ENCODE data around the gene LRRC73. TPM values are rescaled to one million over a fixed set of nuclear protein-coding genes. Genes with fewer than 3 reads are reported as not detected.
"Not testable (repeated sequence)": the region's sequence is repeated elsewhere in the genome, so short reads cannot be mapped to it uniquely, and the experiment has no call there.

The LRRC73 gene, protein sequence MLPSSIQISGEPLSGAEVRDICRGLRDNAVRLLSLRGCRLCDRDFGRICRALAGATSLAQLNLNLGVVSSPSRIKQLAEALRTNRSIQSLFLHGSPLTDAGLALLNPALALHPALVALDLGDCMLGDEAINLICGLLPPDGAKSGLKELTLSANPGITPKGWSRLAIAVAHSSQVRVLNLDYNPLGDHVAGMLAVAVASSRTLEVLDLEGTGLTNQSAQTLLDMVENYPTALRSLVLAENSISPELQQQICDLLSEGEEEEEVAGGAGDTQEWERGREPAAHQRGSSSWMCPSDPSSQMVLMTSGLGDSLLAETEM
- 1.7 TPM for polyA plus RNA-seq (2013, experiment 1 of 2)
- polyA plus RNA-seq (2013, experiment 2 of 2) = 1.4 TPM

- Histone ChIP-seq H3K4me1 (ENCODE audit: control insufficient read depth, insufficient read depth, low read length, poor library complexity, severe bottlenecking) (peaks cover under 1% of the 10 kb centered on the region), H3K36me3 (ENCODE audit: control insufficient read depth, insufficient read depth, low read length) (peaks cover 53% of the 10 kb centered on the region), H3K27ac (ENCODE audit: low read depth, low read length, severe bottlenecking) (no peak within 1 kb of the TSS), H3K9me3 (ENCODE audit: control insufficient read depth, low read length) (no peaks in the 10 kb centered on the region), H3K4me3 (ENCODE audit: extremely low read depth, insufficient read depth, low read length, poor library complexity, severe bottlenecking) (peak within 1 kb of the TSS; percentile 56)
- 17 to 19% methylated on average over 76 to 88 of the region's 96 CpGs for WGBS, 2 experiments (ENCODE audit: insufficient coverage in 2 of 2)
Observed at GRCh38 chr6:43509984-43510826, at the start of gene LRRC73. LRRC73 (minus strand) TSS chr6:43510346; CDS start chr6:43509785, 561 bp downstream.

- Histone ChIP-seq H3K27ac (ENCODE audit: low read depth, low read length, severe bottlenecking) (no peak overlapping the region), H3K4me1 (ENCODE audit: control insufficient read depth, insufficient read depth, low read length, poor library complexity, severe bottlenecking) (no peaks in the 10 kb centered on the region), H3K36me3 (ENCODE audit: control insufficient read depth, insufficient read depth, low read length) (peaks cover 99% of the 10 kb centered on the region), H3K4me3 (ENCODE audit: extremely low read depth, insufficient read depth, low read length, poor library complexity, severe bottlenecking) (no peak overlapping the region), H3K9me3 (ENCODE audit: control insufficient read depth, low read length) (no peaks in the 10 kb centered on the region)
Observed at GRCh38 chr6:43559328-43559727, 49.2 kb upstream of the LRRC73 start.

GRCh38 chr6:43557620-43558019, 47.5 kb upstream of the LRRC73 start:
- not testable (repeated sequence) for H3K4me3 ChIP-seq (ENCODE audit: extremely low read depth, insufficient read depth, low read length, poor library complexity, severe bottlenecking); H3K27ac ChIP-seq (ENCODE audit: low read depth, low read length, severe bottlenecking); H3K4me1 ChIP-seq (ENCODE audit: control insufficient read depth, insufficient read depth, low read length, poor library complexity, severe bottlenecking); H3K9me3 ChIP-seq (ENCODE audit: control insufficient read depth, low read length)
- no CpG with 5 or more reads among the region's 7 CpGs for WGBS, 2 experiments (ENCODE audit: insufficient coverage in 2 of 2)
- H3K36me3 ChIP-seq (ENCODE audit: control insufficient read depth, insufficient read depth, low read length) = peaks cover 98% of the 10 kb centered on the region

DNA sequence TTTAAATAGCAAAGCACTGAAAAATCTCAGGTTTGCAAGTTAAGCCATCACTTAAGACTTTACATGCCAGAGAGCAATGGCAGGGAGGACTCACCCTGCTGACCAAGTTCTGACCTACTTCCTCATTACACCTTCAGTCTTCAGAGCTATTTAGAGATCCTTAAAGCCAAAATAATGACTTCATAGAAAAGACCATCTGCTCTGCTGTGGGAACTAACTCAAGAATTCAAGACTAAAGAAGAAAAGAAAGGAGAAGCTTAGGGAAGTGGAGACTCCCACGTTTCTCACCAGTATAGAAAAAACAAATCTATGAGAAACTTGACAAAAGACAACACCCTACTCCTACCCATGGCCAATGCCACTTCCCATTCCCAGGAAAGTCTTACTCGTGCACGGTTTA, 37.1 kb upstream of the LRRC73 start:
- WGBS, 2 experiments (ENCODE audit: insufficient coverage in 2 of 2) = 95% methylated on average over 2 of the region's 3 CpGs; no CpG with 5 or more reads in 1 of the 2 experiments
- Histone ChIP-seq H3K36me3 (ENCODE audit: control insufficient read depth, insufficient read depth, low read length) (peaks cover 91% of the 10 kb centered on the region), H3K4me3 (ENCODE audit: extremely low read depth, insufficient read depth, low read length, poor library complexity, severe bottlenecking) (no peak overlapping the region), H3K27ac (ENCODE audit: low read depth, low read length, severe bottlenecking) (no peak overlapping the region), H3K9me3 (ENCODE audit: control insufficient read depth, low read length) (no peaks in the 10 kb centered on the region), H3K4me1 (ENCODE audit: control insufficient read depth, insufficient read depth, low read length, poor library complexity, severe bottlenecking) (no peaks in the 10 kb centered on the region)

DNA sequence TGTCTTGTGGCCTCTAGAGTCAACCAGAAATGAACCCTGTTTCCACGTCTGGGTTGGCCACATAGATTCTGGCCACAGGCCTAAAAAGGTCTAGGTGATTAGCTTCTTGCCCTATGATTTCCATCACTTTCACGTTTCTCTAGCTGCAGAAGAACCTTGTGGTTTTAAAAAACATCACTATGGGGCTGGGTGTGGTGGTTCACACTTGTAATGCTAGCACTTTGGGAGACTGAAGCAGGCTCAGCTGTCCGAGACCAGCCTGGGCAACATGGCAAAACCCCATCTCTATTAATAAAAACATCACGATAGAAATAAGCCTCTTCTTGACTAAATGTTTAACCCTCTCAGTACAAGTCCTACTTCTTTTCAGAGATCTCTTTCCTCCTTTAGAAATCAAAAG, 34.3 kb upstream of the LRRC73 start:
- H3K27ac ChIP-seq (ENCODE audit: low read depth, low read length, severe bottlenecking) = no peak overlapping the region
- no peaks in the 10 kb centered on the region for H3K9me3 ChIP-seq (ENCODE audit: control insufficient read depth, low read length)
- H3K4me3 ChIP-seq (ENCODE audit: extremely low read depth, insufficient read depth, low read length, poor library complexity, severe bottlenecking) = no peak overlapping the region
- peaks cover 86% of the 10 kb centered on the region for H3K36me3 ChIP-seq (ENCODE audit: control insufficient read depth, insufficient read depth, low read length)
- no peaks in the 10 kb centered on the region for H3K4me1 ChIP-seq (ENCODE audit: control insufficient read depth, insufficient read depth, low read length, poor library complexity, severe bottlenecking)
- WGBS, 2 experiments (ENCODE audit: insufficient coverage in 2 of 2) = 100% methylated on average over 1 to 3 of the region's 4 CpGs

DNA sequence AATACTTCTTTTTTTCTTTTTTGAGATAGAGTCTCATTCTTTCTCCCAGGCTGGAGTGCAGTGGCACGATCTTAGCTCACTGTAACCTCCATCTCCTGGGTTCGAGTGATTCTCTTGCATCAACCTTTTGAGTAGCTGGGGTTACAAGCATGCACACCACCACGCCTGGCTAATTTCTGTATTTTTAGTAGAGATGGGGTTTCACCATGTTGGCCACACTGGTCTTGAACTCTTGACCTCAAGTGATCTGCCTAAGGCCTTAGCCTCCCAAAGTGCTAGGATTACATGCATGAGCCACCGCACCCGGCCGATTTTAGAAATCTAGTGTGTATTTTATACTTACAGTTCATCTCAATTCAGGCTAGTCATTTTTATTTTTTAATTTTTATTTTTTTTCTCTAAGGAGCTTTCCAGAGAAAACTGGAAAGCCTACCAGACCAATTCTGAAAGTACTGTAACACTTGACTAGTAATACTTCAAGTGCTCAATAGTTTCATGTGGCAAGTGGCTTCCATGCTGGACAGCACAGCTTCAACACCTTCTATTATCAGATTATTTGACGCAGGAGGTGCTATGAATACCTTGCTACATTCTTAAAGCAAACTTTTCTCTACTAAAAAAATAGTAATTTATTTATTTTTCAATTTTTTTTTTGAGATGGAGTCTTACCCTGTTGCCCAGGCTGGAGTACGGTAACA, 31.8 kb upstream of the LRRC73 start:
- WGBS, 2 experiments (ENCODE audit: insufficient coverage in 2 of 2) = 86 to 100% methylated on average over 2 to 3 of the region's 8 CpGs
- Histone ChIP-seq H3K9me3 (ENCODE audit: control insufficient read depth, low read length) (no peaks in the 10 kb centered on the region), H3K4me3 (ENCODE audit: extremely low read depth, insufficient read depth, low read length, poor library complexity, severe bottlenecking) (no peak overlapping the region), H3K36me3 (ENCODE audit: control insufficient read depth, insufficient read depth, low read length) (peaks cover 85% of the 10 kb centered on the region), H3K4me1 (ENCODE audit: control insufficient read depth, insufficient read depth, low read length, poor library complexity, severe bottlenecking) (no peaks in the 10 kb centered on the region), H3K27ac (ENCODE audit: low read depth, low read length, severe bottlenecking) (no peak overlapping the region)

GRCh38 chr6:43540507-43540906, 30.4 kb upstream of the LRRC73 start:
- H3K4me1 ChIP-seq (ENCODE audit: control insufficient read depth, insufficient read depth, low read length, poor library complexity, severe bottlenecking) = no peaks in the 10 kb centered on the region
- peaks cover 80% of the 10 kb centered on the region for H3K36me3 ChIP-seq (ENCODE audit: control insufficient read depth, insufficient read depth, low read length)
- H3K4me3 ChIP-seq (ENCODE audit: extremely low read depth, insufficient read depth, low read length, poor library complexity, severe bottlenecking) = no peak overlapping the region
- no peaks in the 10 kb centered on the region for H3K9me3 ChIP-seq (ENCODE audit: control insufficient read depth, low read length)
- no peak overlapping the region for H3K27ac ChIP-seq (ENCODE audit: low read depth, low read length, severe bottlenecking)
- 91 to 100% methylated on average over 5 of the region's 5 CpGs for WGBS, 2 experiments (ENCODE audit: insufficient coverage in 2 of 2)

- H3K9me3 ChIP-seq (ENCODE audit: control insufficient read depth, low read length); H3K4me1 ChIP-seq (ENCODE audit: control insufficient read depth, insufficient read depth, low read length, poor library complexity, severe bottlenecking); H3K4me3 ChIP-seq (ENCODE audit: extremely low read depth, insufficient read depth, low read length, poor library complexity, severe bottlenecking); H3K27ac ChIP-seq (ENCODE audit: low read depth, low read length, severe bottlenecking): not testable (repeated sequence)
- WGBS, 2 experiments (ENCODE audit: insufficient coverage in 2 of 2) = 98% methylated on average over 17 to 18 of the region's 20 CpGs
- H3K36me3 ChIP-seq (ENCODE audit: control insufficient read depth, insufficient read depth, low read length) = peaks cover 79% of the 10 kb centered on the region
Observed at GRCh38 chr6:43539409-43539808, 29.3 kb upstream of the LRRC73 start.

GRCh38 chr6:43538986-43539385, 28.8 kb upstream of the LRRC73 start:
- H3K27ac ChIP-seq (ENCODE audit: low read depth, low read length, severe bottlenecking); H3K4me1 ChIP-seq (ENCODE audit: control insufficient read depth, insufficient read depth, low read length, poor library complexity, severe bottlenecking); H3K4me3 ChIP-seq (ENCODE audit: extremely low read depth, insufficient read depth, low read length, poor library complexity, severe bottlenecking); H3K9me3 ChIP-seq (ENCODE audit: control insufficient read depth, low read length): not testable (repeated sequence)
- H3K36me3 ChIP-seq (ENCODE audit: control insufficient read depth, insufficient read depth, low read length) = peaks cover 78% of the 10 kb centered on the region
- WGBS, 2 experiments (ENCODE audit: insufficient coverage in 2 of 2) = 95 to 98% methylated on average over 8 of the region's 17 CpGs

DNA sequence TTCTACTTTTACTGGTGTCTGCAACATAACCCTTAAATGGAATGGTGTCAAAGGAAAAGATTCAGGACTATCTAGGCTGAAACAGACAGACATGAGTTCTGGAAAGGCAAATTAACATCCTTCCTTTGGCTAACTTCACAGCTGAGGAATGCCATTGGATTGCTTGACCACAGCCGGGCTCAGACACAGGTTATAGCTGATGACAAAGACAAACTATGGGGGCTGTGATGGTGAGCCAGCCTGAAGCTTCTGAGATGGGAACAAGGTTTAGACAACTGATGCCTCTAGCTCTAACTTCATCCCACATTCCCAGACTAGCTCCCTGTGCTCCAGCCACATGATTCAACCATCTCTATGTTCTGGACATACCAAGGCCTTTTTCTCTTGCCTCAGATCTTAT, 22.1 kb upstream of the LRRC73 start:
- no peak overlapping the region for H3K4me3 ChIP-seq (ENCODE audit: extremely low read depth, insufficient read depth, low read length, poor library complexity, severe bottlenecking)

More for the DNA sequence above, 22.1 kb upstream of the LRRC73 start:
- H3K36me3 ChIP-seq (ENCODE audit: control insufficient read depth, insufficient read depth, low read length) = peaks cover 76% of the 10 kb centered on the region
- no peak overlapping the region for H3K27ac ChIP-seq (ENCODE audit: low read depth, low read length, severe bottlenecking)
- WGBS, 2 experiments (ENCODE audit: insufficient coverage in 2 of 2) = 100% methylated on average over 1 of the region's 1 CpG; no CpG with 5 or more reads in 1 of the 2 experiments
- H3K4me1 ChIP-seq (ENCODE audit: control insufficient read depth, insufficient read depth, low read length, poor library complexity, severe bottlenecking) = no peaks in the 10 kb centered on the region
- H3K9me3 ChIP-seq (ENCODE audit: control insufficient read depth, low read length) = no peaks in the 10 kb centered on the region
